HG03139 (cell line): ENCODE data around the gene TTC24.
A peak's percentile ranks its signal among the peaks of the same experiment; 100 is the strongest.
"Not testable (repeated sequence)": the region's sequence is repeated elsewhere in the genome, so short reads cannot be mapped to it uniquely, and the experiment has no call there.

ENCODE experiments used
- ATAC-seq: cut with Tn5 transposase; IDR thresholded peaks from one replicate; pipeline ENCODE4 v1.9.1; 2021; ENCODE audit not compliant: unreplicated experiment

The TTC24 gene

GRCh38 chr1:156586323-156586722, 6.8 kb downstream of the TTC24 start:
- no peak for ATAC-seq

- ATAC-seq, result no peak
Measured at GRCh38 chr1:156586892-156587477, 7.5 kb downstream of the TTC24 start.

GRCh38 chr1:156587927-156588326, 8.4 kb downstream of the TTC24 start:
- ATAC-seq, result not testable (repeated sequence)

GRCh38 chr1:156589546-156589945, 10.0 kb downstream of the TTC24 start:
- no peak for ATAC-seq

DNA sequence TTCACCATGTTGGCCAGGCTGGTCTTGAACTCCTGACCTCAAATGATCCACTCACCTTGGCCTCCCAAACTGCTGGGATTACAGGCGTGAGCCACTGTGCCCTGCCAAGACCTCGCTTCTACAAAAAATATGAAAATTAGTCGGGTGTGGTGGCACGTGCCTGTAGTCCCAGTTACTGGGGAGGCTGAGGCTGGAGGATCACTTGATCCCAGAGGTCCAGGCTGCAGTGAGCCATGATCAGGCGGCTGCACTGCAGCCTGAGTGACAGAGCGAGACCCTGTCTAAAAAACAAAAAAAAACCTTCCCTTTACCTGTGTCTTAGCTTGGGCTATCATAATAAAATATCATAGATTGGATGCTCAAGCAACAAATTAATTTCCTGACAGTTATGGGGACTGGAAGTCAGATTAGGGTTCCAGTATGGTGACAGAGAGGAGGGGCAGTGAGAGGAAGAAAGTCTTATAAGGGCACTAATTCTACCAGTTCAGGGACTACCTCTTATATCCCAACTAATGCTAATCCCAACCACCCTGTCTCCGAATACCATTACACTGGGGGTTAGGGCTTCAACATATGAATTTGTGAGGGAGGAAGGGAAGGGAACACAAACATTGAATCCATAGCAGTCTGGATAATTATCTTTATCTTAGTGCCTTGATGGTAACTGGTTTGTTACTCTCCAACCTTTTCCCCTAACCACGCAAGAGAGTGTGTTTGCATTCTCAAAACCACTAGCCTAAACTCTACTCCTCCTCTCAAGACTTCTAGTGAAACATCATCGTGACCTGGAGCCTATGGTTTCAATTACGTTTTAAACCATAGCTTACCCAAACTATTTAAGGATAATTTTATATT, 11.0 kb downstream of the TTC24 start:
- ATAC-seq, result no peak

DNA sequence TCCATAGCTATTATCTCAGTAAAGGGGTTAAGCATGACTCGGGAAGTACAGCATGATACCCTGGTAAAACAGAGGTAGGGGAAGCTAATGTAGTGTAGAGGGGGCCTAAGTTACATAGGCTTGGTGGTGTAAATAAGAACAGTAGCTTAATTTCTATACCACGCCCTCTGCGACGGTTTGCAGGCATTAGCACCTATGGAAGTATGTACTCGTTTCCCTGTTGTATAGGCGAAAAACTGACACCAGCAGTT, 11.6 kb downstream of the TTC24 start:
- no peak for ATAC-seq

GRCh38 chr1:156591432-156592157, 12.1 kb downstream of the TTC24 start, which contains the start of gene NAXE:
Gene NAXE, plus strand, starts transcription at chr1:156591776. Its CDS starts 29 bp downstream, at chr1:156591805.
- peak; percentile 77 for ATAC-seq

GRCh38 chr1:156592158-156592909, 12.8 kb downstream of the TTC24 start:
- no peak for ATAC-seq

DNA sequence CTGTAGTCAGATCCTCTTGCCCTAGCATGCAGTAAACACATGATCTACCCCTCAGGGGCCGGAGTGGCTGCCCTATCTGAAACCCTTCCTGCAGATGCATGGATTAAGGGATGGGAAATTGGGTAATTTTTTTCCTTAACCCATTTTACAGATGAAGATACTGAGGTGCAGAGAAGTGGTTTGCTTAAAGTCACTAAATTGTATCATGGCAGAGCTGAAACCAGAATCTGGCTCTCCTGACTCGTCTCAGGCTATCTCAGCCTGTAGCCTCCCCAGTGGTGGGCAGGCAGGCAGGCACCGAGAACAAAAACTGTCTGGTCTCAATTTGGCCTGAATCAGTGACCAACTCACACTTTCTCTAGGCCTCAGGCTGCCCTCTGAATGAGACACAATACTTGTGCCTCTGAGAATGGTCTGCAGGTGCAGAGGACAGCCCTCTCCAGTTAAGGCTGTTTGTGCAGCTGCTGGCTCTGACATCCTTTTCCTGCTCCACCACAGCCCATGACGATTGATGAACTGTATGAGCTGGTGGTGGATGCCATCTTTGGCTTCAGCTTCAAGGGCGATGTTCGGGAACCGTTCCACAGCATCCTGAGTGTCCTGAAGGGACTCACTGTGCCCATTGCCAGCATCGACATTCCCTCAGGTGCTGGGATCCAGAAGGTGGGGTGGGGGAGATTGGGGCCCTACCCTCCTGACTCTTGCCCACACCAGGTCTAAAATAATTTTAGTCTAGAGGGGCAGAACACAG, 13.6 kb downstream of the TTC24 start:
- no peak for ATAC-seq

DNA sequence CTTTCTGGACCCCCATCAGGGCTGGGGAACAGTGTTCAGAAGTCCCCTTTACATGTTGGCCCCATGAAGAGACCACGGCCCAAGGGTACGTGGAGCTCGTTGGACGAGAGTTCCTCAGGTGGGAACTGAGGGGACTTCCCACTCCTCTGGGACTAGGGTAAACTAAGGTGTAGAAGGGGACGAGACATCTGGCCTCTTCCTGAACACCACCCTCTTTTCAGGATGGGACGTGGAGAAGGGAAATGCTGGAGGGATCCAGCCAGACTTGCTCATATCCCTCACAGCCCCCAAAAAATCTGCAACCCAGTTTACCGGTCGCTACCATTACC, 14.1 kb downstream of the TTC24 start:
- ATAC-seq, result no peak

- no peak for ATAC-seq
Measured at GRCh38 chr1:156594190-156594589, 14.7 kb downstream of the TTC24 start.

GRCh38 chr1:156595016-156595415, 15.5 kb downstream of the TTC24 start:
- ATAC-seq, result no peak

- ATAC-seq, result no peak
Measured at GRCh38 chr1:156596426-156596825, 16.9 kb downstream of the TTC24 start.

DNA sequence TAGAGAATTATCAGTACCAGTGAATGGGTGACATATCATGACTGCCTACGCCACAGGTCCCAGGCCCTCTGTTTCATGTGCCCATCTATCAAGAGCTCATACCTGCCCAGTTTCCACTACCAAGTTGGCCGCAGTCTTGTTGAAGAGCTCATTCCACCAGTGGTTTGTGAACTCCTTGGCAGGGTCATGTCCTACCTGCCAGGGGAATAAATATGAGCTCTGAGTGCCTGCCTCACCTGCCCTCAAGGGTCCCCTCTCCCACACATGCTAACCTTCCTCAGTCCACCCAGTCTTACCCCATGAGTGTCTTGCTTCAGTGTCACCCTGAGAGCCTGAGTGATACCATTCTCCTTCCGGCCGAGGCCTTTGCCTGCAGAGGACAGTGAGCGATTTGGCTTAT, 18.6 kb downstream of the TTC24 start:
- ATAC-seq, result no peak

GRCh38 chr1:156598731-156599432, 19.4 kb downstream of the TTC24 start:
- ATAC-seq, result no peak

DNA sequence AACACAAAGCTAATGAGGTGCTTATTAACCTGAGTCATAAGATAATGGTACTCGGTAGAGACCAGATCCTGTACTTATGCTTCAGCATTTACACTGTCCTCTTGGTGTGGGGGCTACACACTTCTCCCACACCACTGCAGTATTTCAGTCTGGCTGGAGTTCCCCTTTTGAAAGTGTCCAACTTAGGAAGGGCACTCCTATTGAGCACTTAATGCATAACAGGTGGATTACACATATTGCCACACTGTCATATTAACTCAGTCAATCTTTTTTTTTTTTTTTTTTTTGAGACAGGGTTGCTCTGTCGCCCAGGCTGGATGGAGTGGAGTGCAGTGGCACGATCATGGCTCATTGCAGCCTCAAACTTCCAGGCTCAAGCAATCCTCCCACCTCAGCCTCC, 20.3 kb downstream of the TTC24 start:
- no peak for ATAC-seq

- ATAC-seq, result no peak
Measured at GRCh38 chr1:156600733-156601121, 21.2 kb downstream of the TTC24 start.

DNA sequence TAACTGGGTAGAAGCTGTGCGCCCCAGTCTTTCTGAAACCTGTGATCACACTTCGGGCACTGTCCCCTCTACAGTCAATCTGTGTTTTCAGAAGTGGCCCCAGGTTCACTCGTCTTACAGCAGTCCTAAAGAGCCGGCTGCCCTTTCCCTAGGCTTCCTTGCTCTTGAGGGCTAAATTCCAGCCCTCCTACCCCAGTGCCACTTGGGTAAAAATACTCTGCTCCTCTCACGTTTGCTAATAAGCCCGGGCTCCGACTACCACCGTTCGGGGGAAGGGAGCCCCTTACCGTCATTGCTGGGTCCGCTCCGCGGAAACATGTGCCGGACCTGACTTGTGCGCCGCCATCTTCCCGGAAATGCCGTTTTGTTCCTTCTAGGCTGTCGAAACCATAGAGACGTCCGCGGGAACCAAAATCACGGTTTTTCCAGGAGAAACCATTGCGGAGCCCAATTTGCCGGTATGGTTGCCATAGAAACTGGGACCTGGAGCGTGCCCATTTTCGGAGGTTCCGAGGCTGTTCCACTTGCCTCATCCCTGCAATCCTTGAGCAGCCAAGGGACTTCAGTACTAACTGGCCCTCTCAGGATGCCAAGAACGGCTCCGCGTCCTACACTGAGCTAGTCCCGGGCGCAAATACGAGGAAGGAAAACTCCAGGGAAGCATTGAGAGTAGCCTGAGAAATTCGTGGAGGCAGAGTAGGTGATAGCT, 21.8 kb downstream of the TTC24 start, which contains the start of gene GPATCH4:
GPATCH4 (minus strand) TSS at position 358 of the 709 bp plus-strand sequence.
- ATAC-seq, result peak; percentile 46

- no peak for ATAC-seq
Measured at GRCh38 chr1:156601892-156602291, 22.4 kb downstream of the TTC24 start.
